Left ventricle myocardium superior (tissue), 1 donor: Measurements from ENCODE around the gene CHI3L2. TPM values are rescaled to one million over a fixed set of nuclear protein-coding genes. Genes with fewer than 3 reads are reported as not detected.
A peak's percentile ranks its signal among the peaks of the same experiment; 100 is the strongest.

Source experiments
- ATAC-seq: fragments of 200-7000 bp; cut with Tn5 transposase; one replicate; pipeline ENCODE4 v1.9.1; 2020; ENCODE audit warnings: mild to moderate bottlenecking, moderate library complexity
- DNase-seq: peaks from one replicate; pipeline ENCODE4 v3.0.0-alpha.2; 2020
- intact Hi-C: fragments of 100-400 bp; cut with micrococcal nuclease; formaldehyde crosslinking; loops from one replicate; pipeline ENCODE4 v1.11.0; 2022
- long read RNA-seq: library from polyadenylated mRNA; unstranded; transcript quantifications from one replicate; pipeline ENCODE4 v2.0.0, GENCODE V29; 2021
- total RNA-seq: library from RNA; stranded (reverse); fragmentation: NEBNext Ultra II Directional; extraction: Animal tissue kit (Norgen Biotek cat#: 25700); gene quantifications from one replicate; pipeline ENCODE4 v1.2.1, GENCODE V29; 2021
- donor health status: DM: no; HTN: yes; CAD: no; lungs with severe emphysema.

The CHI3L2 gene
- 4.7 TPM for total RNA-seq
- long read RNA-seq, partial matches to known transcripts = 0 of 2 reads
- long read RNA-seq, other reads (novel, unspliced or antisense) = 0 of 2 reads

- no peak for DNase-seq
- ATAC-seq = peak; percentile 47
- intact Hi-C loops = loop anchor here (10.0 kb wide), 1 partner anchor 107 kb away; no protein-coding TSS in a partner anchor
Observed at GRCh38 chr1:111227434-111227833, at the start of gene CHI3L2. TSS of gene CHI3L2 (plus strand) at chr1:111227713. CDS start at chr1:111227730, 17 bp downstream.

GRCh38 chr1:111179968-111180533 is 47.5 kb upstream of the CHI3L2 start:
- intact Hi-C loops = no loop called here
- ATAC-seq = no peak
- no peak for DNase-seq

GRCh38 chr1:111182052-111182451 is 45.5 kb upstream of the CHI3L2 start:
- intact Hi-C loops = no loop called here
- DNase-seq = no peak
- ATAC-seq = no peak

GRCh38 chr1:111183308-111184069 is 44.0 kb upstream of the CHI3L2 start:
- intact Hi-C loops = no loop called here
- no peak for ATAC-seq
- no peak for DNase-seq

GRCh38 chr1:111184663-111185062 is 42.9 kb upstream of the CHI3L2 start:
- DNase-seq (no peak), ATAC-seq (no peak)
- intact Hi-C loops = no loop called here

- ATAC-seq = peak; percentile 21
- DNase-seq = no peak
- intact Hi-C loops = no loop called here
Observed at GRCh38 chr1:111190931-111191451, 36.5 kb upstream of the CHI3L2 start.

- intact Hi-C loops = no loop called here
- no peak for ATAC-seq
- DNase-seq = no peak
Observed at GRCh38 chr1:111191496-111191895, 36.0 kb upstream of the CHI3L2 start.

- ATAC-seq = no peak
- intact Hi-C loops = no loop called here
- no peak for DNase-seq
Observed at GRCh38 chr1:111192074-111192473, 35.4 kb upstream of the CHI3L2 start.

- intact Hi-C loops = no loop called here
- peak; percentile 42 for ATAC-seq
- no peak for DNase-seq
Observed at GRCh38 chr1:111192658-111193519, 34.6 kb upstream of the CHI3L2 start.

- DNase-seq = no peak
- no peak for ATAC-seq
- intact Hi-C loops = no loop called here
Observed at GRCh38 chr1:111193712-111194480, 33.6 kb upstream of the CHI3L2 start.

- ATAC-seq (no peak), DNase-seq (no peak)
- intact Hi-C loops = no loop called here
Observed at GRCh38 chr1:111195002-111195684, 32.4 kb upstream of the CHI3L2 start.

GRCh38 chr1:111196213-111196612 is 31.3 kb upstream of the CHI3L2 start:
- intact Hi-C loops = no loop called here
- DNase-seq (no peak), ATAC-seq (no peak)

GRCh38 chr1:111197598-111198284 is 29.8 kb upstream of the CHI3L2 start:
- intact Hi-C loops = no loop called here
- DNase-seq (no peak), ATAC-seq (no peak)

GRCh38 chr1:111198836-111199235 is 28.7 kb upstream of the CHI3L2 start:
- ATAC-seq (no peak), DNase-seq (no peak)
- intact Hi-C loops = no loop called here

GRCh38 chr1:111199329-111199728 is 28.2 kb upstream of the CHI3L2 start:
- ATAC-seq = no peak
- DNase-seq = no peak
- intact Hi-C loops = no loop called here

GRCh38 chr1:111199881-111200801 is 27.4 kb upstream of the CHI3L2 start, which contains the start of gene DENND2D:
TSS of gene DENND2D (minus strand) at chr1:111200646. CDS start at chr1:111200459, 187 bp downstream.
- DNase-seq (peak; percentile 44), ATAC-seq (peak; percentile 49)
- intact Hi-C loops = no loop called here

GRCh38 chr1:111200802-111201161 is 26.7 kb upstream of the CHI3L2 start:
- ATAC-seq (no peak), DNase-seq (no peak)
- intact Hi-C loops = no loop called here
